Osteocyte (in vitro differentiated cells): ENCODE measurements around the gene USP10. TPM values are rescaled to one million over a fixed set of nuclear protein-coding genes. Genes with fewer than 3 reads are reported as not detected.

Source experiments
- DNase-seq: peaks from one replicate; pipeline ENCODE4 v3.0.0; 2021; ENCODE audit warnings: mixed read lengths; ENCODE audit not compliant: unreplicated experiment; ENCODE audit errors: extremely low spot score
- H3K27ac Mint-ChIP-seq: one replicate; pipeline ENCODE4 v1.8.0; 2021; ENCODE audit warnings: mild to moderate bottlenecking, mixed read lengths; ENCODE audit not compliant: unreplicated experiment
- H3K27me3 Mint-ChIP-seq: one replicate; pipeline ENCODE4 v1.8.0; 2021; ENCODE audit warnings: mixed read lengths; ENCODE audit not compliant: unreplicated experiment
- H3K36me3 Mint-ChIP-seq: one replicate; pipeline ENCODE4 v1.8.0; 2021; ENCODE audit warnings: mixed read lengths; ENCODE audit not compliant: unreplicated experiment
- H3K4me1 Mint-ChIP-seq: one replicate; pipeline ENCODE4 v1.8.0; 2021; ENCODE audit warnings: mixed read lengths; ENCODE audit not compliant: unreplicated experiment
- H3K4me3 Mint-ChIP-seq: one replicate; pipeline ENCODE4 v1.8.0; 2021; ENCODE audit warnings: mild to moderate bottlenecking, moderate library complexity, mixed read lengths; ENCODE audit not compliant: unreplicated experiment
- H3K9me3 Mint-ChIP-seq: one replicate; pipeline ENCODE4 v1.8.0; 2021; ENCODE audit warnings: mixed read lengths; ENCODE audit not compliant: unreplicated experiment
- CTCF ChIP-seq: fragments of 200-600 bp; sonication (generic); IDR thresholded peaks from 2 replicates; pipeline ENCODE4 v1.5.0; 2021; ENCODE audit warnings: antibody characterized with exemption, mild to moderate bottlenecking, moderate library complexity
- total RNA-seq: library from RNA; stranded (reverse); gene quantifications from 2 replicates; pipeline ENCODE4 v1.2.1, GENCODE V29; 2021

Gene USP10
- total RNA-seq, 1 donor from 2014 or later: 46.3 TPM

- no peaks in the 10 kb centered on the region for H3K9me3 Mint-ChIP-seq
- no peak for DNase-seq
- peaks cover 24% of the 10 kb centered on the region for H3K27me3 Mint-ChIP-seq
- H3K4me1 Mint-ChIP-seq: peaks cover 13% of the 10 kb centered on the region
- no peak overlapping the region for H3K27ac Mint-ChIP-seq
- no peak overlapping the region for H3K4me3 Mint-ChIP-seq
- H3K36me3 Mint-ChIP-seq: no peaks in the 10 kb centered on the region
- TF ChIP-seq CTCF: no peak
These were observed 117.4 kb downstream of the USP10 start for GRCh38 chr16:84817206-84817605.

GRCh38 chr16:84817613-84818012 is 117.8 kb downstream of the USP10 start:
- Mint-ChIP-seq H3K27me3 (peaks cover 20% of the 10 kb centered on the region), H3K36me3 (no peaks in the 10 kb centered on the region), H3K4me1 (peaks cover 16% of the 10 kb centered on the region), H3K27ac (no peak overlapping the region), H3K9me3 (no peaks in the 10 kb centered on the region), H3K4me3 (no peak overlapping the region)
- TF ChIP-seq CTCF: no peak
- DNase-seq: no peak

- Mint-ChIP-seq H3K4me3 (no peak overlapping the region), H3K9me3 (no peaks in the 10 kb centered on the region), H3K36me3 (no peaks in the 10 kb centered on the region), H3K27ac (no peak overlapping the region), H3K27me3 (peaks cover 16% of the 10 kb centered on the region), H3K4me1 (peaks cover 17% of the 10 kb centered on the region)
- DNase-seq: no peak
- TF ChIP-seq CTCF: no peak
These were observed 118.3 kb downstream of the USP10 start for GRCh38 chr16:84818133-84818532.

DNA sequence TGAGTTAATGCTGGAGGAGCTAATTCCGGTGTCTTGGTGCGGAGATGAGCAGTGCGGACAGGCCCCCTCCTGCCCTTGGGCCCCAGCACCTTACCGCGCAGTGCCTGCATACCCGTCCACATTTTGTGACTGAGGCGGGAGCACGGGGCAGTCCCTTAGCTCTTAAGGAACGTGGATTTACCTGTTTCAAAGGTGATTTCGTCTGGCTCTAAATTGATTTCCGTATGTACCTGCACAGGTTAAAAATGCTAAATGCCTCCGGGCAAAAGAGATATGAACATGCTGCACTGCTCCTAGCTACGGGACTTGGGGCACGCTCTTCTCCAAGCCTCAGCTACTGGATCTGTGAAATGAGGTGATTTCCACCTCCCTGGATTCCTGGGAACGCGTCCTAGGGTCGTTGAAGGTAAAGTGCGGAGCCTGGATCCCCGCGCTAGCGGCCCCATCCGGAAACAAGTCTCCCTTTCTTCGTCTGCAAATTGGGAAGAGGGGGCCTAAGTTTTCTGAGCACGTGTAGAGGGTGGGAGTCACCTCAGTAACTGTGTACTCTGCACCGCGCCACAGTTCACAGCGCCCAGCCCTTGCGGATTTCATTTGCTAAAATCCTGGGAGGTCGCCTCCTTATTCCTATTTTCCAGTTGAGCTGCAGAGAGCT is 119.3 kb downstream of the USP10 start:
- DNase-seq: no peak
- no peak overlapping the region for H3K27ac Mint-ChIP-seq
- peak overlapping the region; percentile 4 for H3K4me3 Mint-ChIP-seq

More for the DNA sequence above, 119.3 kb downstream of the USP10 start:
- peaks cover 8% of the 10 kb centered on the region for H3K27me3 Mint-ChIP-seq
- no peak for TF ChIP-seq CTCF
- H3K4me1 Mint-ChIP-seq: peaks cover 17% of the 10 kb centered on the region
- no peaks in the 10 kb centered on the region for H3K9me3 Mint-ChIP-seq
- H3K36me3 Mint-ChIP-seq: no peaks in the 10 kb centered on the region
